22Rv1 (cell line): ENCODE results near the gene DIP2A.

Experiments used
- ZFX ChIP-seq: fragments of 450-650 bp; IDR thresholded peaks from 2 replicates; pipeline ENCODE4 v1.6.1; 2017; ENCODE audit warnings: antibody characterized with exemption, borderline replicate concordance
- TF ChIP-seq, protein P1 (sequence below): fragments of 450-650 bp; IDR thresholded peaks from 2 replicates; pipeline ENCODE4 v1.5.1; 2017; ENCODE audit warnings: mild to moderate bottlenecking

DNA sequence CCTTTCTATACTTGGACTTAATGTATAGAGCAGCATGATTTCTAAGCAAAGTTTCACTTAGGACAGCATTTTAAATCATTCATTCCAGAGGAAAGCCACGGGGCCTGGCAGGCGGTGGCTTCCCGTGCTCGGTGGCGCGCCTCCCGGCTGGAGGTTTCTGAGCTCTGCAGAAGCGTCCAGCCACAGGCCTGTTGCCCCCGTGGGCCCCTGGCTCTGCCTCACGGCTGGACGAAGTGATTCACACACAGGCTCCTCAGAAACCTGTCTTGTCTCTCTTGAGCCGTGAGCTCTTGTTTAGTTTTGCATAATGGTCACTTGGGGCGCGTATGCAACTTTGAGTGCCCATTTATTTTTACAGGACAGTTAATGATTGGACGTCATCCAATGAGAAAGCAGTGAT, 22.1 kb upstream of the DIP2A start:
- TF ChIP-seq, protein P1, sequence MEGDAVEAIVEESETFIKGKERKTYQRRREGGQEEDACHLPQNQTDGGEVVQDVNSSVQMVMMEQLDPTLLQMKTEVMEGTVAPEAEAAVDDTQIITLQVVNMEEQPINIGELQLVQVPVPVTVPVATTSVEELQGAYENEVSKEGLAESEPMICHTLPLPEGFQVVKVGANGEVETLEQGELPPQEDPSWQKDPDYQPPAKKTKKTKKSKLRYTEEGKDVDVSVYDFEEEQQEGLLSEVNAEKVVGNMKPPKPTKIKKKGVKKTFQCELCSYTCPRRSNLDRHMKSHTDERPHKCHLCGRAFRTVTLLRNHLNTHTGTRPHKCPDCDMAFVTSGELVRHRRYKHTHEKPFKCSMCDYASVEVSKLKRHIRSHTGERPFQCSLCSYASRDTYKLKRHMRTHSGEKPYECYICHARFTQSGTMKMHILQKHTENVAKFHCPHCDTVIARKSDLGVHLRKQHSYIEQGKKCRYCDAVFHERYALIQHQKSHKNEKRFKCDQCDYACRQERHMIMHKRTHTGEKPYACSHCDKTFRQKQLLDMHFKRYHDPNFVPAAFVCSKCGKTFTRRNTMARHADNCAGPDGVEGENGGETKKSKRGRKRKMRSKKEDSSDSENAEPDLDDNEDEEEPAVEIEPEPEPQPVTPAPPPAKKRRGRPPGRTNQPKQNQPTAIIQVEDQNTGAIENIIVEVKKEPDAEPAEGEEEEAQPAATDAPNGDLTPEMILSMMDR = no peak
- TF ChIP-seq ZFX = no peak
